ENCODE measurements around the gene MCC.

DNA sequence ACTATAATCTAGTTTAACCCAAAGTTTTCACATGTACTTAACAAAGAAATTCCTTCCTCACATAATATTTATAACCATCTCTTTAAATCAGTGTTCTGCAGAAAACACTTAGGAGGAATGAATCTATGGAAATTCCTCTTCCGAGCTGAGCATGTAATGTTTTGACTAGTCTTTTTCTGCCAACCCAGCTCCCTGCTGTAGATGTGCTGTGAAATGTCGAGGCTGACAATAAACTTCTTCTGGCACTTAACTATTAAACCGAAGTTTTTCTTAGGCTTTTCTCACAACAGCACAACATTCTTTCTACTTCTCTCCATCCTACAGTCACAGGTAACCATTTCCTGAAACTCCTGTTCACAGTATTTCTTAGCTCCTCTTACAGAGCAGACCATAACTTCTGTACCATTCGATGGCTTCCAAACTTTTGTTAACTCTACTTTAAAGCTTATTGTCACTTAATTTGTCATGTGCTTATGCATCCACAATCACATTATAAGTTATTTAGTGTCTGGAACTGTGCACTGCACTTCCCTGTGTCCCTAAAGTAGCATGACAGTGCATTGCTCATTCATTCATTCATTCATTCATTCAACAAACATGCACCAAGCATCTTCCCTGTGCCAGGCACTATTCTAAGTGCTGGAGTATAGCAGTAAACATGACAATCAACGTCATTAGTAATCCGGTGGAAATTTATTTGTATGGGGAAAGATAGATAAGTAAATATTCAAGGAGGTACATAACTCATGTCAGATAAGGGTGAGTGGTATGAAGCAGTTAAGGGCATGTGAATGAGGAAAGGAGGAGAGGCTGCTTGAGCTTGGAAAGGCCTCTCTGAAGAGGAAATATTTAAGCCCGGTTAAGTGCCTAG is 108.1 kb downstream of the MCC start:
- TF ChIP-seq, protein P1, sequence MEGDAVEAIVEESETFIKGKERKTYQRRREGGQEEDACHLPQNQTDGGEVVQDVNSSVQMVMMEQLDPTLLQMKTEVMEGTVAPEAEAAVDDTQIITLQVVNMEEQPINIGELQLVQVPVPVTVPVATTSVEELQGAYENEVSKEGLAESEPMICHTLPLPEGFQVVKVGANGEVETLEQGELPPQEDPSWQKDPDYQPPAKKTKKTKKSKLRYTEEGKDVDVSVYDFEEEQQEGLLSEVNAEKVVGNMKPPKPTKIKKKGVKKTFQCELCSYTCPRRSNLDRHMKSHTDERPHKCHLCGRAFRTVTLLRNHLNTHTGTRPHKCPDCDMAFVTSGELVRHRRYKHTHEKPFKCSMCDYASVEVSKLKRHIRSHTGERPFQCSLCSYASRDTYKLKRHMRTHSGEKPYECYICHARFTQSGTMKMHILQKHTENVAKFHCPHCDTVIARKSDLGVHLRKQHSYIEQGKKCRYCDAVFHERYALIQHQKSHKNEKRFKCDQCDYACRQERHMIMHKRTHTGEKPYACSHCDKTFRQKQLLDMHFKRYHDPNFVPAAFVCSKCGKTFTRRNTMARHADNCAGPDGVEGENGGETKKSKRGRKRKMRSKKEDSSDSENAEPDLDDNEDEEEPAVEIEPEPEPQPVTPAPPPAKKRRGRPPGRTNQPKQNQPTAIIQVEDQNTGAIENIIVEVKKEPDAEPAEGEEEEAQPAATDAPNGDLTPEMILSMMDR (conservative IDR thresholded peaks at IDR 0.05; ENCODE audit: low read length), result no peak
- no peak for TF ChIP-seq EZH2phosphoT487 (IDR thresholded peaks at IDR 0.05; ENCODE audit: borderline replicate concordance, low read depth, low read length)
